ENCODE results near the gene OGA. TPM values are rescaled to one million over a fixed set of nuclear protein-coding genes. Genes with fewer than 3 reads are reported as not detected.

OGA gene
- polyA plus RNA-seq, 3 donors: 111 to 237 (median 214) TPM

GRCh38 chr10:101777619-101778145 lies 40.6 kb downstream of the OGA start:
- no peak for DNase-seq

GRCh38 chr10:101776161-101776817 lies 42.0 kb downstream of the OGA start:
- DNase-seq: no peak

- DNase-seq: no peak
Observed at GRCh38 chr10:101775273-101776160, 42.7 kb downstream of the OGA start, which contains the start of gene FGF8. TSS of gene FGF8 (minus strand) at chr10:101776114. CDS start at chr10:101775900, 214 bp downstream.

- DNase-seq: no peak
Observed at GRCh38 chr10:101774589-101775272, 43.5 kb downstream of the OGA start.

- no peak for DNase-seq
Observed at GRCh38 chr10:101773923-101774588, 44.2 kb downstream of the OGA start.

GRCh38 chr10:101772895-101773761 lies 45.1 kb downstream of the OGA start:
- no peak for DNase-seq

GRCh38 chr10:101772017-101772894 lies 46.0 kb downstream of the OGA start:
- DNase-seq: no peak

GRCh38 chr10:101771380-101771779 lies 46.9 kb downstream of the OGA start:
- no peak for DNase-seq

GRCh38 chr10:101770331-101771215 lies 47.7 kb downstream of the OGA start:
- DNase-seq: no peak

- DNase-seq: no peak
Observed at GRCh38 chr10:101769541-101770180, 48.6 kb downstream of the OGA start.

- no peak for DNase-seq
Observed at GRCh38 chr10:101768791-101769170, 49.5 kb downstream of the OGA start.

GRCh38 chr10:101767966-101768790 lies 50.1 kb downstream of the OGA start:
- no peak for DNase-seq

GRCh38 chr10:101767600-101767945 lies 50.7 kb downstream of the OGA start:
- no peak for DNase-seq

GRCh38 chr10:101766753-101767599 lies 51.3 kb downstream of the OGA start:
- no peak for DNase-seq

- DNase-seq: no peak
Observed at GRCh38 chr10:101766306-101766705, 51.9 kb downstream of the OGA start.

GRCh38 chr10:101763141-101763846 lies 55.0 kb downstream of the OGA start:
- DNase-seq: no peak
